ENCODE measurements around the gene PCMTD2. TPM values are rescaled to one million over a fixed set of nuclear protein-coding genes. Genes with fewer than 3 reads are reported as not detected.

Gene PCMTD2
- total and polyA plus RNA-seq, 2 of the 13 experiments (the other 11 are each of a cell fraction or from before 2014, with no cell fraction given) = 47.0 to 76.9 TPM

DNA sequence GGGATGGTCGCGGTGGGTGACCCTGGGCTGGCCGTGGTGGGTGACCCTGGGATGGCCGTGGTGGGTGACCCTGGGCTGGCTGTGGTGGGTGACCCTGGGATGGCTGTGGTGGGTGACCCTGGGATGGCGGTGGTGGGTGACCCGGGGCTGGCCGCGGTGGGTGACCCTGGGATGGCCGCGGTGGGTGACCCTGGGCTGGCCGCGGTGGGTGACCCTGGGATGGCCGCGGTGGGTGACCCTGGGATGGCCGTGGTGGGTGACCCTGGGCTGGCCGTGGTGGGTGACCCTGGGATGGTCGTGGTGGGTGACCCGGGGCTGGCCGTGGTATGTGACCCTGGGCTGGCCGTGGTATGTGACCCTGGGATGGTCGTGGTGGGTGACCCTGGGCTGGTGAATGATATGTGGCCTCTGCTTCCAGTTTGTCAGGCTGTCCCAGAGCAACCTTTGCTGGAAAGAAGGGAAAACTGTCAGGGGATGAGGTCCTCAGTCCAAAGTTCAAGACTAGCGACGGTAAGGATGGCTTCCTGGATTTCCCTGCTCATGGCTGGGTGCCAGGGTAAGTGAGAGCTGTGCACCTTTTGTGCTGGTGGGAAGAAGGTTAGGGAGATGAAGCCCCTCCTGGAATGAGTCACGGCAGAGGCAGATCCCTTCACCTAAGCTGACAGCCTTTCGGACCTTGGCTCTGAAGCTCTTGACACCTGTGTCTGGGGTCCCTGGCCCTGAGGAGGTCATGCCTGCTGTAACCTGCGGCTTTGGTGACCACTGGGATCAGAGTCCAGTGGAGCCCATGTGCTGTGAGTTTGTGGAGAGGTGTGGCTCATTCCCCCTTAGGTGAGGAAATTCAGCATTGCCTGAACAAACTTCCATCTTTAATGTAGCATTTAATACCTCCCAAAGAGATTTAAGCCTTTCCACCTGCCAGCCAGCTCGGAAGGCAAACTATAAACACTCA, 19.1 kb upstream of the PCMTD2 start (continued):
- TF ChIP-seq, protein P1, sequence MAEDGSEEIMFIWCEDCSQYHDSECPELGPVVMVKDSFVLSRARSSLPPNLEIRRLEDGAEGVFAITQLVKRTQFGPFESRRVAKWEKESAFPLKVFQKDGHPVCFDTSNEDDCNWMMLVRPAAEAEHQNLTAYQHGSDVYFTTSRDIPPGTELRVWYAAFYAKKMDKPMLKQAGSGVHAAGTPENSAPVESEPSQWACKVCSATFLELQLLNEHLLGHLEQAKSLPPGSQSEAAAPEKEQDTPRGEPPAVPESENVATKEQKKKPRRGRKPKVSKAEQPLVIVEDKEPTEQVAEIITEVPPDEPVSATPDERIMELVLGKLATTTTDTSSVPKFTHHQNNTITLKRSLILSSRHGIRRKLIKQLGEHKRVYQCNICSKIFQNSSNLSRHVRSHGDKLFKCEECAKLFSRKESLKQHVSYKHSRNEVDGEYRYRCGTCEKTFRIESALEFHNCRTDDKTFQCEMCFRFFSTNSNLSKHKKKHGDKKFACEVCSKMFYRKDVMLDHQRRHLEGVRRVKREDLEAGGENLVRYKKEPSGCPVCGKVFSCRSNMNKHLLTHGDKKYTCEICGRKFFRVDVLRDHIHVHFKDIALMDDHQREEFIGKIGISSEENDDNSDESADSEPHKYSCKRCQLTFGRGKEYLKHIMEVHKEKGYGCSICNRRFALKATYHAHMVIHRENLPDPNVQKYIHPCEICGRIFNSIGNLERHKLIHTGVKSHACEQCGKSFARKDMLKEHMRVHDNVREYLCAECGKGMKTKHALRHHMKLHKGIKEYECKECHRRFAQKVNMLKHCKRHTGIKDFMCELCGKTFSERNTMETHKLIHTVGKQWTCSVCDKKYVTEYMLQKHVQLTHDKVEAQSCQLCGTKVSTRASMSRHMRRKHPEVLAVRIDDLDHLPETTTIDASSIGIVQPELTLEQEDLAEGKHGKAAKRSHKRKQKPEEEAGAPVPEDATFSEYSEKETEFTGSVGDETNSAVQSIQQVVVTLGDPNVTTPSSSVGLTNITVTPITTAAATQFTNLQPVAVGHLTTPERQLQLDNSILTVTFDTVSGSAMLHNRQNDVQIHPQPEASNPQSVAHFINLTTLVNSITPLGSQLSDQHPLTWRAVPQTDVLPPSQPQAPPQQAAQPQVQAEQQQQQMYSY (CRISPR knock-in tag; IDR thresholded peaks at IDR 0.05) = no peak
- TF ChIP-seq, protein P2, sequence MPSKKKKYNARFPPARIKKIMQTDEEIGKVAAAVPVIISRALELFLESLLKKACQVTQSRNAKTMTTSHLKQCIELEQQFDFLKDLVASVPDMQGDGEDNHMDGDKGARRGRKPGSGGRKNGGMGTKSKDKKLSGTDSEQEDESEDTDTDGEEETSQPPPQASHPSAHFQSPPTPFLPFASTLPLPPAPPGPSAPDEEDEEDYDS (CRISPR knock-in tag; IDR thresholded peaks at IDR 0.05) = 0 out of 2 replicates have a peak, but pooled peaks have one; percentile 45
- TF ChIP-seq NR0B2 (CRISPR knock-in tag; IDR thresholded peaks at IDR 0.05) (peak; percentile 69; the same call in 1 of the 2 replicates), ZNF720 (CRISPR knock-in tag; IDR thresholded peaks at IDR 0.05) (no peak), ATAD3A (CRISPR knock-in tag; IDR thresholded peaks at IDR 0.05) (no peak), ZNF546 (CRISPR knock-in tag; conservative IDR thresholded peaks at IDR 0.05) (no peak), RBAK (CRISPR knock-in tag; IDR thresholded peaks at IDR 0.05) (no peak), IRX3 (CRISPR knock-in tag; IDR thresholded peaks at IDR 0.05; ENCODE audit: borderline replicate concordance, low read depth) (no peak), ZSCAN31 (CRISPR knock-in tag; IDR thresholded peaks at IDR 0.05; ENCODE audit: low read depth) (peak; percentile 94), ZBTB1 (CRISPR knock-in tag; IDR thresholded peaks at IDR 0.05; ENCODE audit: borderline replicate concordance) (0 out of 2 replicates have a peak, but pooled peaks have one; percentile 10), ZNF354B (CRISPR knock-in tag; IDR thresholded peaks at IDR 0.05) (no peak), ZNF841 (CRISPR knock-in tag; IDR thresholded peaks at IDR 0.05; ENCODE audit: borderline replicate concordance) (no peak), KAT2B (IDR thresholded peaks at IDR 0.05; ENCODE audit: borderline replicate concordance, low read depth, low read length) (no peak), ATF7-NPFF (CRISPR knock-in tag; IDR thresholded peaks at IDR 0.05; ENCODE audit: low read depth) (peak; percentile 63), ZC3H13 (CRISPR knock-in tag; IDR thresholded peaks at IDR 0.05) (no peak), KLF6 (CRISPR knock-in tag; IDR thresholded peaks at IDR 0.05) (no peak; the same call in 1 of the 2 replicates), KLF12 (CRISPR knock-in tag; IDR thresholded peaks at IDR 0.05; ENCODE audit: borderline replicate concordance) (0 out of 2 replicates have a peak, but pooled peaks have one; percentile 67), ZNF709 (CRISPR knock-in tag; IDR thresholded peaks at IDR 0.05) (peak; percentile 68; the same call in 1 of the 2 replicates)
- TF ChIP-seq, protein P3, sequence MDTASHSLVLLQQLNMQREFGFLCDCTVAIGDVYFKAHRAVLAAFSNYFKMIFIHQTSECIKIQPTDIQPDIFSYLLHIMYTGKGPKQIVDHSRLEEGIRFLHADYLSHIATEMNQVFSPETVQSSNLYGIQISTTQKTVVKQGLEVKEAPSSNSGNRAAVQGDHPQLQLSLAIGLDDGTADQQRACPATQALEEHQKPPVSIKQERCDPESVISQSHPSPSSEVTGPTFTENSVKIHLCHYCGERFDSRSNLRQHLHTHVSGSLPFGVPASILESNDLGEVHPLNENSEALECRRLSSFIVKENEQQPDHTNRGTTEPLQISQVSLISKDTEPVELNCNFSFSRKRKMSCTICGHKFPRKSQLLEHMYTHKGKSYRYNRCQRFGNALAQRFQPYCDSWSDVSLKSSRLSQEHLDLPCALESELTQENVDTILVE (CRISPR knock-in tag; IDR thresholded peaks at IDR 0.05) = peak; percentile 52; the same call in 1 of the 2 replicates
- TF ChIP-seq, protein P4, sequence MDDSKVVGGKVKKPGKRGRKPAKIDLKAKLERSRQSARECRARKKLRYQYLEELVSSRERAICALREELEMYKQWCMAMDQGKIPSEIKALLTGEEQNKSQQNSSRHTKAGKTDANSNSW (CRISPR knock-in tag; IDR thresholded peaks at IDR 0.05; ENCODE audit: borderline replicate concordance) = no peak
- TF ChIP-seq, protein P5, sequence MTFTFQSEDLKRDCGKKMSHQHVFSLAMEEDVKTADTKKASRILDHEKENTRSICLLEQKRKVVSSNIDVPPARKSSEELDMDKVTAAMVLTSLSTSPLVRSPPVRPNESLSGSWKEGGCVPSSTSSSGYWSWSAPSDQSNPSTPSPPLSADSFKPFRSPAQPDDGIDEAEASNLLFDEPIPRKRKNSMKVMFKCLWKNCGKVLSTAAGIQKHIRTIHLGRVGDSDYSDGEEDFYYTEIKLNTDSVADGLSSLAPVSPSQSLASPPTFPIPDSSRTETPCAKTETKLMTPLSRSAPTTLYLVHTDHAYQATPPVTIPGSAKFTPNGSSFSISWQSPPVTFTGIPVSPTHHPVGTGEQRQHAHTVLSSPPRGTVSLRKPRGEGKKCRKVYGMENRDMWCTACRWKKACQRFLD (CRISPR knock-in tag; IDR thresholded peaks at IDR 0.05; ENCODE audit: borderline replicate concordance) = no peak
